ENCODE data around the gene LINS1.
A peak's percentile ranks its signal among the peaks of the same experiment; 100 is the strongest.

LINS1 gene

GRCh38 chr15:100601617-100602063, 344 bp downstream of the LINS1 start:
- Histone ChIP-seq H3K4me1 (ENCODE audit: insufficient read depth, insufficient read length) (no peaks in the 10 kb centered on the region), H3K4me3 (ENCODE audit: insufficient read length, low read depth) (peak overlapping the region; percentile 90), H3K27me3 (ENCODE audit: insufficient read depth, insufficient read length) (no peaks in the 10 kb centered on the region), H3K9ac (ENCODE audit: insufficient read length, low read depth) (peak overlapping the region; percentile 96), H3K9me3 (ENCODE audit: insufficient read depth, low read length) (no peaks in the 10 kb centered on the region), H3K36me3 (ENCODE audit: insufficient read depth, insufficient read length, low read length) (peaks cover 21% of the 10 kb centered on the region)
- no peak for TF ChIP-seq ZNF274 (IDR thresholded peaks at IDR 0.05; ENCODE audit: low read depth, low read length)
- no peak for TF ChIP-seq SUZ12 (IDR thresholded peaks at IDR 0.05; ENCODE audit: extremely low read depth, insufficient read depth, insufficient read length)
- TF ChIP-seq YY1 (IDR thresholded peaks at IDR 0.05; ENCODE audit: insufficient read depth, insufficient read length) = no peak
- DNase-seq (ENCODE audit: low read depth, low spot score) = no peak

GRCh38 chr15:100601163-100601562, 821 bp downstream of the LINS1 start:
- peak overlapping the region; percentile 96 for H3K9ac ChIP-seq (ENCODE audit: insufficient read length, low read depth)
- no peak for DNase-seq (ENCODE audit: low read depth, low spot score)
- no peak for TF ChIP-seq SUZ12 (IDR thresholded peaks at IDR 0.05; ENCODE audit: extremely low read depth, insufficient read depth, insufficient read length)
- no peak for TF ChIP-seq ZNF274 (IDR thresholded peaks at IDR 0.05; ENCODE audit: low read depth, low read length)
- TF ChIP-seq YY1 (IDR thresholded peaks at IDR 0.05; ENCODE audit: insufficient read depth, insufficient read length) = no peak

GRCh38 chr15:100598655-100599054, 3.3 kb downstream of the LINS1 start:
- no peaks in the 10 kb centered on the region for H3K36me3 ChIP-seq (ENCODE audit: insufficient read depth, insufficient read length, low read length)
- H3K9me3 ChIP-seq (ENCODE audit: insufficient read depth, low read length) = peaks cover 7% of the 10 kb centered on the region
- TF ChIP-seq SUZ12 (IDR thresholded peaks at IDR 0.05; ENCODE audit: extremely low read depth, insufficient read depth, insufficient read length) (no peak), ZNF274 (IDR thresholded peaks at IDR 0.05; ENCODE audit: low read depth, low read length) (no peak), YY1 (IDR thresholded peaks at IDR 0.05; ENCODE audit: insufficient read depth, insufficient read length) (no peak)
- no peaks in the 10 kb centered on the region for H3K27me3 ChIP-seq (ENCODE audit: insufficient read depth, insufficient read length)
- no peak for DNase-seq (ENCODE audit: low read depth, low spot score)
- no peaks in the 10 kb centered on the region for H3K4me1 ChIP-seq (ENCODE audit: insufficient read depth, insufficient read length)
- no peak overlapping the region for H3K9ac ChIP-seq (ENCODE audit: insufficient read length, low read depth)
- no peak overlapping the region for H3K4me3 ChIP-seq (ENCODE audit: insufficient read length, low read depth)

More at GRCh38 chr15:100601163-100601562, 821 bp downstream of the LINS1 start:
- H3K9me3 ChIP-seq (ENCODE audit: insufficient read depth, low read length) = no peaks in the 10 kb centered on the region
- no peaks in the 10 kb centered on the region for H3K4me1 ChIP-seq (ENCODE audit: insufficient read depth, insufficient read length)
- no peaks in the 10 kb centered on the region for H3K27me3 ChIP-seq (ENCODE audit: insufficient read depth, insufficient read length)
- peaks cover 21% of the 10 kb centered on the region for H3K36me3 ChIP-seq (ENCODE audit: insufficient read depth, insufficient read length, low read length)
- peak overlapping the region; percentile 90 for H3K4me3 ChIP-seq (ENCODE audit: insufficient read length, low read depth)

- Histone ChIP-seq H3K4me3 (ENCODE audit: insufficient read length, low read depth) (no peak overlapping the region), H3K4me1 (ENCODE audit: insufficient read depth, insufficient read length) (no peaks in the 10 kb centered on the region), H3K36me3 (ENCODE audit: insufficient read depth, insufficient read length, low read length) (no peaks in the 10 kb centered on the region), H3K27me3 (ENCODE audit: insufficient read depth, insufficient read length) (no peaks in the 10 kb centered on the region), H3K9me3 (ENCODE audit: insufficient read depth, low read length) (peaks cover 15% of the 10 kb centered on the region), H3K9ac (ENCODE audit: insufficient read length, low read depth) (no peak overlapping the region)
- DNase-seq (ENCODE audit: low read depth, low spot score) = no peak
- no peak for TF ChIP-seq ZNF274 (IDR thresholded peaks at IDR 0.05; ENCODE audit: low read depth, low read length)
- TF ChIP-seq YY1 (IDR thresholded peaks at IDR 0.05; ENCODE audit: insufficient read depth, insufficient read length) = no peak
- TF ChIP-seq SUZ12 (IDR thresholded peaks at IDR 0.05; ENCODE audit: extremely low read depth, insufficient read depth, insufficient read length) = no peak
These were observed 4.1 kb downstream of the LINS1 start for GRCh38 chr15:100597862-100598261.

- Histone ChIP-seq H3K9ac (ENCODE audit: insufficient read length, low read depth) (no peak overlapping the region), H3K27me3 (ENCODE audit: insufficient read depth, insufficient read length) (no peaks in the 10 kb centered on the region), H3K4me1 (ENCODE audit: insufficient read depth, insufficient read length) (no peaks in the 10 kb centered on the region), H3K4me3 (ENCODE audit: insufficient read length, low read depth) (no peak overlapping the region), H3K36me3 (ENCODE audit: insufficient read depth, insufficient read length, low read length) (no peaks in the 10 kb centered on the region), H3K9me3 (ENCODE audit: insufficient read depth, low read length) (peaks cover 26% of the 10 kb centered on the region)
- DNase-seq (ENCODE audit: low read depth, low spot score) = no peak
- TF ChIP-seq ZNF274 (IDR thresholded peaks at IDR 0.05; ENCODE audit: low read depth, low read length) (no peak), SUZ12 (IDR thresholded peaks at IDR 0.05; ENCODE audit: extremely low read depth, insufficient read depth, insufficient read length) (no peak), YY1 (IDR thresholded peaks at IDR 0.05; ENCODE audit: insufficient read depth, insufficient read length) (no peak)
These were observed 5.2 kb downstream of the LINS1 start for GRCh38 chr15:100596792-100597191.

DNA sequence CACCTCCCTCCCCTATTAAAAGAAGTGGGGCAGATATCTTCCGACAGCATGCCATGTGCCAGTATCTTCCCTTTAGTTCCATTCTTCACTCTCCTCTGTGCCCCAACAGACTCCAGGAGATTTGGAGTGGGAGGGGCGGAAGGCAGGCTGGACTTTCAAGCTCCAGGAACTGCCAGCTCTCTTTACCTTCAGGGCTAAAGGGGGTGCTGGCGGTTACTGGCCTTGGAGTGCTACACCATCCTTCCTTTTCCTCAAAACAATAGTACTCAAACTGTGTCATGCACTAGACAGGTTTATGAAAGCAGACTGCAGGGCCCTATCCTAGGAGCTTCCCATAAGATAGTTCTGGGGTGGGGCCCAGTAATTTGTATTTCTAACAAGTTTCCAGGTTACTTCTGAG, 6.0 kb downstream of the LINS1 start:
- Histone ChIP-seq H3K36me3 (ENCODE audit: insufficient read depth, insufficient read length, low read length) (no peaks in the 10 kb centered on the region), H3K9ac (ENCODE audit: insufficient read length, low read depth) (no peak overlapping the region), H3K4me3 (ENCODE audit: insufficient read length, low read depth) (no peak overlapping the region), H3K27me3 (ENCODE audit: insufficient read depth, insufficient read length) (no peaks in the 10 kb centered on the region), H3K4me1 (ENCODE audit: insufficient read depth, insufficient read length) (no peaks in the 10 kb centered on the region), H3K9me3 (ENCODE audit: insufficient read depth, low read length) (peaks cover 34% of the 10 kb centered on the region)
- DNase-seq (ENCODE audit: low read depth, low spot score) = no peak
- TF ChIP-seq ZNF274 (IDR thresholded peaks at IDR 0.05; ENCODE audit: low read depth, low read length) (no peak), YY1 (IDR thresholded peaks at IDR 0.05; ENCODE audit: insufficient read depth, insufficient read length) (no peak), SUZ12 (IDR thresholded peaks at IDR 0.05; ENCODE audit: extremely low read depth, insufficient read depth, insufficient read length) (no peak)

- Histone ChIP-seq H3K9ac (ENCODE audit: insufficient read length, low read depth) (no peak overlapping the region), H3K27me3 (ENCODE audit: insufficient read depth, insufficient read length) (no peaks in the 10 kb centered on the region), H3K9me3 (ENCODE audit: insufficient read depth, low read length) (peaks cover 59% of the 10 kb centered on the region), H3K4me1 (ENCODE audit: insufficient read depth, insufficient read length) (no peaks in the 10 kb centered on the region), H3K36me3 (ENCODE audit: insufficient read depth, insufficient read length, low read length) (no peaks in the 10 kb centered on the region), H3K4me3 (ENCODE audit: insufficient read length, low read depth) (no peak overlapping the region)
- no peak for DNase-seq (ENCODE audit: low read depth, low spot score)
- TF ChIP-seq ZNF274 (IDR thresholded peaks at IDR 0.05; ENCODE audit: low read depth, low read length) (no peak), YY1 (IDR thresholded peaks at IDR 0.05; ENCODE audit: insufficient read depth, insufficient read length) (no peak), SUZ12 (IDR thresholded peaks at IDR 0.05; ENCODE audit: extremely low read depth, insufficient read depth, insufficient read length) (no peak)
These were observed 8.6 kb downstream of the LINS1 start for GRCh38 chr15:100593431-100593830.
